Trophoblast cell (in vitro differentiated cells and primary cell): Measurements from ENCODE around the gene ANKRD55.

Experiments
- DNase-seq, 2 donors: peaks; one replicate each; pipeline ENCODE4 v3.0.0-alpha.2; 2016
- H2AFZ ChIP-seq: 2 replicates; pipeline ENCODE4 v1.6.1; 2013; ENCODE audit warnings: low read length, moderate library complexity, mild to moderate bottlenecking; ENCODE audit not compliant: insufficient read depth, poor library complexity
- H2AK5ac ChIP-seq: 2 replicates; pipeline ENCODE4 v1.6.1; 2013; ENCODE audit warnings: mild to moderate bottlenecking, low read length
- H2BK120ac ChIP-seq: 2 replicates; pipeline ENCODE4 v1.6.1; 2013; ENCODE audit warnings: low read length, mild to moderate bottlenecking, moderate library complexity; ENCODE audit not compliant: insufficient read depth, poor library complexity
- H2BK12ac ChIP-seq: 2 replicates; pipeline ENCODE4 v1.6.1; 2013; ENCODE audit warnings: mild to moderate bottlenecking, low read length, moderate library complexity
- H2BK5ac ChIP-seq: 2 replicates; pipeline ENCODE4 v1.6.1; 2013; ENCODE audit warnings: low read length, low read depth, moderate library complexity, mild to moderate bottlenecking; ENCODE audit not compliant: poor library complexity
- H3K14ac ChIP-seq: 2 replicates; pipeline ENCODE4 v1.6.1; 2013; ENCODE audit warnings: mild to moderate bottlenecking, low read length
- H3K18ac ChIP-seq: 2 replicates; pipeline ENCODE4 v1.6.1; 2013; ENCODE audit warnings: mild to moderate bottlenecking, low read length
- H3K23ac ChIP-seq: 2 replicates; pipeline ENCODE4 v1.6.1; 2013; ENCODE audit warnings: low read length
- H3K27ac ChIP-seq: 2 replicates; pipeline ENCODE4 v1.5.1; 2013; ENCODE audit warnings: low read depth, mild to moderate bottlenecking, inconsistent platforms, low read length, moderate library complexity
- H3K27me3 ChIP-seq: 2 replicates; pipeline ENCODE4 v1.6.1; 2013; ENCODE audit warnings: inconsistent platforms, mild to moderate bottlenecking, low read length, moderate library complexity; ENCODE audit not compliant: insufficient read depth
- H3K36me3 ChIP-seq, 2 experiments: 1 replicate in 1 of 2; 2 replicates in 1 of 2; pipeline ENCODE4 v1.6.1; 2013; ENCODE audit warnings: low read length in 2 of 2, mild to moderate bottlenecking in 2 of 2, moderate library complexity in 1 of 2; ENCODE audit not compliant: insufficient read depth in 2 of 2, control insufficient read depth in 1 of 2
- H3K4ac ChIP-seq: 2 replicates; pipeline ENCODE4 v1.6.1; 2013; ENCODE audit warnings: low read depth, mild to moderate bottlenecking, low read length, moderate library complexity
- H3K4me1 ChIP-seq, 2 experiments: 1 replicate in 1 of 2; 2 replicates in 1 of 2; pipeline ENCODE4 v1.6.1; 2013; ENCODE audit warnings: low read length in 2 of 2, mild to moderate bottlenecking in 2 of 2, moderate library complexity in 1 of 2; ENCODE audit not compliant: insufficient read depth in 2 of 2, control insufficient read depth in 1 of 2
- H3K4me2 ChIP-seq: 2 replicates; pipeline ENCODE4 v1.6.1; 2013; ENCODE audit warnings: inconsistent platforms, mild to moderate bottlenecking, low read length, moderate library complexity
- H3K4me3 ChIP-seq: 2 replicates; pipeline ENCODE4 v1.5.1; 2013; ENCODE audit warnings: mild to moderate bottlenecking, low read depth, low read length, inconsistent platforms
- H3K79me1 ChIP-seq: one replicate; pipeline ENCODE4 v1.6.1; 2013; ENCODE audit warnings: low read length
- H3K79me2 ChIP-seq: 2 replicates; pipeline ENCODE4 v1.6.1; 2013; ENCODE audit warnings: low read length, mild to moderate bottlenecking; ENCODE audit not compliant: control insufficient read depth, insufficient read depth, poor library complexity
- H3K9ac ChIP-seq: 2 replicates; pipeline ENCODE4 v1.6.1; 2013; ENCODE audit warnings: mild to moderate bottlenecking, low read length
- H3K9me3 ChIP-seq: 2 replicates; pipeline ENCODE4 v1.6.1; 2013; ENCODE audit warnings: low read depth, mild to moderate bottlenecking, control low read depth, inconsistent platforms, low read length; ENCODE audit not compliant: insufficient read depth
- H4K12ac ChIP-seq: 2 replicates; pipeline ENCODE4 v1.6.1; 2013; ENCODE audit warnings: low read depth, mild to moderate bottlenecking, low read length, moderate library complexity
- H4K8ac ChIP-seq: 2 replicates; pipeline ENCODE4 v1.6.1; 2013; ENCODE audit warnings: low read depth, mild to moderate bottlenecking, low read length, moderate library complexity
- H4K91ac ChIP-seq: one replicate; pipeline ENCODE4 v1.6.1; 2013; ENCODE audit warnings: low read depth, mild to moderate bottlenecking, low read length, moderate library complexity
- WGBS: extraction: QIAGEN DNeasy Blood & Tissue Kit; methylation state at CpG from one replicate; pipeline ENCODE4 v1.1.7; 2013; ENCODE audit warnings: missing lambda C conversion rate; ENCODE audit not compliant: insufficient read length, insufficient coverage; ENCODE audit errors: extremely low coverage; 5-methylcytosine and 5-hydroxymethylcytosine counted together

ANKRD55 gene

DNA sequence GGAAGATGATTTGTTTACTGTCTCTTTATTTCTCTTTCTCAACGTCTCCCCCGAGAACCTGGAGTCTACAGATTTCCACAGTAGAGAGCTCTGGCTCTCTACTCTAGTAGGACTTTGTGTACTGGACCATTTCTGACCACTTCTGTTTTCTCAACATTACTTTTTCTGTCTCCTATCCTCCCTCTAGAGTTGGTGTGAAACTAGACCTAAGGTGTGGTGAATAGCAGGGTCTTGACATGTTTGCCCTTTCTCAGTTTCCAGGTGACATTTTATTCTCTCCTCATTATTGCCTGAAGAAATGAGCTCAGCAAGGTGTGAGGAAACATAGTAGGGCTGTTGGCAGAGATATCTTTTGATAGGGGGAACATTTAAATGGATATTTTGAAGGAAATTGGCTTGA is 176.3 kb downstream of the ANKRD55 start:
- no peak overlapping the region for H3K23ac ChIP-seq
- no peaks in the 10 kb centered on the region for H3K9me3 ChIP-seq
- peaks cover 7% of the 10 kb centered on the region for H3K79me1 ChIP-seq
- no peaks in the 10 kb centered on the region for H3K27me3 ChIP-seq
- H2BK120ac ChIP-seq, result no peak overlapping the region
- H4K12ac ChIP-seq, result no peak overlapping the region
- H3K4me2 ChIP-seq, result no peak overlapping the region
- no peak overlapping the region for H2AFZ ChIP-seq
- no peaks in the 10 kb centered on the region for H3K36me3 ChIP-seq
- peaks cover 6 to 14% of the 10 kb centered on the region in 2 experiments for H3K4me1 ChIP-seq
- H2BK12ac ChIP-seq, result no peak overlapping the region
- no peak overlapping the region for H4K8ac ChIP-seq
- no peaks in the 10 kb centered on the region for H3K79me2 ChIP-seq
- no peak overlapping the region for H2AK5ac ChIP-seq
- H3K14ac ChIP-seq, result no peak overlapping the region
- H4K91ac ChIP-seq, result no peak overlapping the region
- H3K4me3 ChIP-seq, result no peak overlapping the region
- no peak overlapping the region for H3K27ac ChIP-seq
- H3K9ac ChIP-seq, result no peak overlapping the region
- no CpG with 5 or more reads among the region's 2 CpGs for WGBS
- DNase-seq, result no peak
- H2BK5ac ChIP-seq, result no peak overlapping the region
- H3K4ac ChIP-seq, result no peak overlapping the region
- H3K18ac ChIP-seq, result no peak overlapping the region

DNA sequence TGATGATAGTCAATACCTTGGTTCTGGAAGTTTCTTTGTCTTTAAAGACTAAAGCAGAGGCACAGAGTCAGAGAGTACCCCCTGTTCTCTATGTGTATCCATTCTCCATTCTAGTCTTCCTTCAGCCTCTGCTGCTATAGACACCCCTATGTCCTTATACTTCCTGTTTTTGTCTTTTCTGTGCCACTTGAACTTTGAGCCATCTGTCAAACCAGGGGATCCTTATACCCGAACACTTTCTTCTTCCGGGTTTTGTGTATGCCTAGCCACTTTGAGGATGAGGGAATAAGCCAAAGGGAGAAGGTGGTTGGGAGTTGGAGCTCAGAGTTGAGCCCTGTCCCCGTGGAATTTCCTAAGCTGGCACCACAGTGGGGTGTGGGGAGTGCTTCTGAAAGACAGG is 177.3 kb downstream of the ANKRD55 start:
- H3K27ac ChIP-seq, result no peak overlapping the region
- no peaks in the 10 kb centered on the region for H3K27me3 ChIP-seq
- H3K9me3 ChIP-seq, result no peaks in the 10 kb centered on the region
- no peak overlapping the region for H3K23ac ChIP-seq
- H3K36me3 ChIP-seq, result no peaks in the 10 kb centered on the region
- H3K4me2 ChIP-seq, result no peak overlapping the region
- no peak overlapping the region for H4K91ac ChIP-seq
- H3K4me3 ChIP-seq, result no peak overlapping the region
- DNase-seq, result no peak
- H3K4ac ChIP-seq, result no peak overlapping the region
- H4K8ac ChIP-seq, result no peak overlapping the region
- H2BK5ac ChIP-seq, result no peak overlapping the region
- no peak overlapping the region for H3K9ac ChIP-seq
- no peak overlapping the region for H2AFZ ChIP-seq
- no CpG with 5 or more reads among the region's 3 CpGs for WGBS
- no peaks in the 10 kb centered on the region for H3K79me2 ChIP-seq
- no peak overlapping the region for H2BK12ac ChIP-seq
- H2BK120ac ChIP-seq, result no peak overlapping the region
- H3K79me1 ChIP-seq, result peaks cover 7% of the 10 kb centered on the region
- H3K14ac ChIP-seq, result no peak overlapping the region
- peaks cover 6 to 13% of the 10 kb centered on the region in 2 experiments for H3K4me1 ChIP-seq
- no peak overlapping the region for H2AK5ac ChIP-seq
- no peak overlapping the region for H4K12ac ChIP-seq
- H3K18ac ChIP-seq, result no peak overlapping the region

DNA sequence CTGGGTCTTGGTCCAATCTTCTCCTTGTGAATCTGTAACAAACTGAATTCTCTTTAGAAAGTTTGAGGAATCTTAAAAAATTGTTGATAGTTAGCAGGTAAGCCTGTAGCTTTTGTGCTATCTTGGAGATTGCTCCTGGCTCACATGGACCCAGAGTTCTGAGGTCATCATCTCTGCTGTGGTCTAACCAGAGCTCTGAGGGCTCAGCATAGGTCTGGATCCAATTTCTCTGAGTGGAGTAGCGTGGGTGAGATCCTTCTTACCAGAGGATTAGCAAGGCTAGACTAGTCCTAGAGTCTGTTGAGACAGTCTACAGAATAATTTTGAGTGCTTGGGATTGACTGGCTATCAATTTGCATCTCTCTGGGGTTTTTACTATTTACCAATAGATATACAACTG is 177.8 kb downstream of the ANKRD55 start:
- Histone ChIP-seq H3K4ac (no peak overlapping the region), H3K4me1 (peaks cover 4 to 9% of the 10 kb centered on the region in 2 experiments), H3K36me3 (no peaks in the 10 kb centered on the region), H2BK5ac (no peak overlapping the region), H3K14ac (no peak overlapping the region), H2BK120ac (no peak overlapping the region), H3K79me2 (no peaks in the 10 kb centered on the region), H3K27me3 (no peaks in the 10 kb centered on the region), H3K9me3 (no peaks in the 10 kb centered on the region), H3K18ac (no peak overlapping the region), H4K91ac (no peak overlapping the region), H2BK12ac (no peak overlapping the region), H3K9ac (no peak overlapping the region), H3K23ac (no peak overlapping the region), H3K79me1 (peaks cover 5% of the 10 kb centered on the region), H2AFZ (no peak overlapping the region), H3K27ac (no peak overlapping the region), H4K12ac (no peak overlapping the region), H2AK5ac (no peak overlapping the region), H3K4me2 (no peak overlapping the region), H3K4me3 (no peak overlapping the region), H4K8ac (no peak overlapping the region)
- no CpG with 5 or more reads among the region's 1 CpG for WGBS
- DNase-seq, result peak in 1 of 2 donors; percentile 35

DNA sequence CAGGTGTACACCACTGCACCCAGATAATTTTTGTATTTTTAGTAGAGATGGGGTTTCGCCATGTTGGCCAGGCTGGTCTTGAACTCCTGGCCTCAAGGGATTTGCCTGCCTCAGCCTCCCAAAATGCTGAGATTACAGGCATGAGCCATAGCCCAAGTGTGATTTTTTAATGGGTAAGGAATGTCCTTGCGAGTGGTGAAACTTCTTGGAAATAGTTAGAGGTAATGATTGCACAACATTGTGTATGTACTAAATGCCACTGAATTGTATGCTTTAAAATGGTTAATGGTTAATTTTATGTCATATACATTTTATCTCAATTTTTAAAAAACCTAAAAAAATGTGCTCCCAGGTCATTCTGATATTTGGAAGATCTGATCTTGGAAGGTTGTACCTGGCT is 178.5 kb downstream of the ANKRD55 start:
- Histone ChIP-seq H3K79me1 (peaks cover 3% of the 10 kb centered on the region), H3K4me3 (no peak overlapping the region), H4K8ac (no peak overlapping the region), H3K23ac (no peak overlapping the region), H3K79me2 (no peaks in the 10 kb centered on the region), H2BK120ac (no peak overlapping the region), H2BK12ac (no peak overlapping the region), H3K14ac (no peak overlapping the region), H3K27me3 (no peaks in the 10 kb centered on the region), H3K9ac (no peak overlapping the region), H3K27ac (no peak overlapping the region), H3K18ac (no peak overlapping the region), H3K4ac (no peak overlapping the region), H3K36me3 (no peaks in the 10 kb centered on the region), H2AFZ (no peak overlapping the region), H3K4me1 (peaks cover 0 to 5% of the 10 kb centered on the region in 2 experiments), H2BK5ac (no peak overlapping the region), H2AK5ac (no peak overlapping the region), H3K9me3 (no peaks in the 10 kb centered on the region), H4K12ac (no peak overlapping the region), H3K4me2 (no peak overlapping the region), H4K91ac (no peak overlapping the region)
- peak in 1 of 2 donors; percentile 80 for DNase-seq
- no CpG with 5 or more reads among the region's 2 CpGs for WGBS
